ENCODE measurements around the gene TOX4. TPM values are rescaled to one million over a fixed set of nuclear protein-coding genes. Genes with fewer than 3 reads are reported as not detected.
A peak's percentile ranks its signal among the peaks of the same experiment; 100 is the strongest.

TOX4 gene
- total and polyA plus RNA-seq, 9 of the 15 experiments (the other 6 are each of a cell fraction or from before 2014, with no cell fraction given): 9.9 to 76.5 (median 41.0) TPM

- peak; percentile 66 for TF ChIP-seq GATA2 (CRISPR knock-in tag; IDR thresholded peaks at IDR 0.05)
- TF ChIP-seq DACH1 (IDR thresholded peaks at IDR 0.05; ENCODE audit: partially characterized antibody): peak; percentile 9
- TF ChIP-seq ATF7 (IDR thresholded peaks at IDR 0.05): peak; percentile 73
- no peak for TF ChIP-seq CEBPG (CRISPR knock-in tag; IDR thresholded peaks at IDR 0.05)
- TF ChIP-seq CEBPG (tag; conservative IDR thresholded peaks at IDR 0.05 in 1 of 2, IDR thresholded peaks at IDR 0.05 in 1 of 2): peak in 1 of 2 experiments; percentile 12; a peak in 1 of 4 replicates
- TF ChIP-seq KDM1A (IDR thresholded peaks at IDR 0.05): 0 out of 4 replicates have a peak, but pooled peaks of 1 of the 2 experiments have one; percentile 27
- peak; percentile 38; the same call in 1 of the 2 replicates for TF ChIP-seq RNF2 (IDR thresholded peaks at IDR 0.05)
- no peak for TF ChIP-seq ZNF586 (CRISPR knock-in tag; conservative IDR thresholded peaks at IDR 0.05)
- peak; percentile 44; the same call in 1 of the 2 replicates for TF ChIP-seq DPF2 (IDR thresholded peaks at IDR 0.05)
- no peak for TF ChIP-seq CHD1 (IDR thresholded peaks at IDR 0.05; ENCODE audit: low read length)
- TF ChIP-seq ZFX (CRISPR knock-in tag; IDR thresholded peaks at IDR 0.05): peak; percentile 44; the same call in 1 of the 2 replicates
- 0 out of 2 replicates have a peak, but pooled peaks have one; percentile 21 for TF ChIP-seq SP1 (CRISPR knock-in tag; IDR thresholded peaks at IDR 0.05)
- TF ChIP-seq ARID3A (IDR thresholded peaks at IDR 0.05; ENCODE audit: borderline replicate concordance, low read depth, low read length): peak; percentile 55; the same call in 1 of the 2 replicates
- peak; percentile 42; the same call in 1 of the 2 replicates for TF ChIP-seq SMARCA4 (IDR thresholded peaks at IDR 0.05)
- no peak; the same call in 1 of the 2 replicates for TF ChIP-seq SMAD4 (CRISPR knock-in tag; conservative IDR thresholded peaks at IDR 0.05)
- peak in 1 of 2 experiments; percentile 25; a peak in 1 of 4 replicates for TF ChIP-seq TBL1XR1 (IDR thresholded peaks at IDR 0.05; ENCODE audit: low read length in 2 of 2)
- 0 out of 2 replicates have a peak, but pooled peaks have one; percentile 51 for TF ChIP-seq MEF2D (tag; conservative IDR thresholded peaks at IDR 0.05; ENCODE audit: low read depth)
- peak; percentile 46; the same call in 1 of the 2 replicates for TF ChIP-seq BCOR (IDR thresholded peaks at IDR 0.05)
- peak; percentile 15 for TF ChIP-seq RBM25 (IDR thresholded peaks at IDR 0.05; ENCODE audit: low read depth, low read length, severe bottlenecking)
- peak; percentile 66; the same call in 1 of the 2 replicates for TF ChIP-seq EP300 (IDR thresholded peaks at IDR 0.05; ENCODE audit: low read length)
- peak; percentile 77 for TF ChIP-seq PRDM10 (IDR thresholded peaks at IDR 0.05; ENCODE audit: partially characterized antibody)
- TF ChIP-seq TCF3 (CRISPR knock-in tag; IDR thresholded peaks at IDR 0.05): peak; percentile 32; the same call in 1 of the 2 replicates
- peak; percentile 75 for TF ChIP-seq JUND (IDR thresholded peaks at IDR 0.05; ENCODE audit: borderline replicate concordance, low read depth, low read length)
- TF ChIP-seq JUND (tag; IDR thresholded peaks at IDR 0.05; ENCODE audit: borderline replicate concordance, low read depth, low read length): peak; percentile 63; the same call in 2 of the 3 replicates
Observed at GRCh38 chr14:21528381-21529348, 51.7 kb downstream of the TOX4 start (continued).
